ENCODE data around the gene MARVELD3.
"Not testable (repeated sequence)": the region's sequence is repeated elsewhere in the genome, so short reads cannot be mapped to it uniquely, and the experiment has no call there.

MARVELD3 gene

DNA sequence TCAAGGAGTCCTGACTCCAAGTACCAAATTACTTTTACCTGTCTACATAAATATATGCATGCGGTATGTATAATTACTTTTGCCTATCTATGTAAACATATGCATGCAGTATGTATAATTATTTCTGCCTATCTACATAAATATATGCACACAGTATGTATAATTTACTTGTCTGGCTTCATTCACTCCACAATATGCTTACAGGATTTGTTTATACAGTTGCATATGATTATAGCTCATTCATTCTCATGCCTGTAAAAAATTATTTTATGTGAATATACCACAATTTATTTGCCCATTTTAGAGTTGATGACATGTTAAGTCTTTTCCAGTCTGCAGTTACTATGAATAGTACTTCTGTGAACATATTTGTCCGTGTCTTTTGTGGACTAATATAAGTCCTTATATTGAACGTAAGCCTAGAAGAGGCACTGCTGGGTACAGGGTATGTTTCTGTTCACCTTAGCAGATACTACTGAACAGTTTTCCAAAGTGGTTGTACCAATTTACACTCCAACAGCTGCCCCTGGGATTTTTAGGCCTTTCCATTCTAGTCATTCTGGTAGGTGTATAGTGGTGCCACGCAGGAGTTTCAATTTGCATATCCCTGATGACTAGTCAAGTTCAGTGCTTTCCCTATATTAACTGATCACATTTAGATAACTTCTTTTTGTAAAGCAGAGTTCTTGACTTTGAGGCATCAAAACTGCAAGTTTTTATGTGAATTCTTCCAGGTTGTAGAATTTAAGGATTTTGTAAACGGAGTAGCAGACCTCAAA, 47.0 kb downstream of the MARVELD3 start:
- no peak for DNase-seq

GRCh38 chr16:71673582-71673973, 47.6 kb downstream of the MARVELD3 start:
- no peak for DNase-seq

GRCh38 chr16:71674229-71674628, 48.2 kb downstream of the MARVELD3 start:
- no peak for DNase-seq

DNA sequence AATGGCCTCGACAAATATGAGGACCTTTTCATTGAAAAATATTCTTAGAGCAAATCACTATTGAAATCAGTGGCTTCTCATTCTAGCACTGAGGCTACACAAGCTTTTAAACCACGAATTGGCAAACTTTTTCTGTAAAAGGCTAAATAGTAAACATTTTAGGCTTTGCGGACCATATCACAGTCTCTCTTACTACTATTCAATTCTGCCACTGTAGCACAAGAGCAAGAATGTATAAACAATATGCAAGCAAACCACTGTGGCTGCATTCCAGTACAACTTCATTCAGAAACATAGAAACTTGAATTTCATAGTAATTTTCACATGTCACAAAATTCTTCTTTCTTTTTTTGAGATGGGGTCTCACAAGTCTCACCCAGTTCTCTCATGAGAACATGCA, 49.4 kb downstream of the MARVELD3 start:
- no peak for DNase-seq

DNA sequence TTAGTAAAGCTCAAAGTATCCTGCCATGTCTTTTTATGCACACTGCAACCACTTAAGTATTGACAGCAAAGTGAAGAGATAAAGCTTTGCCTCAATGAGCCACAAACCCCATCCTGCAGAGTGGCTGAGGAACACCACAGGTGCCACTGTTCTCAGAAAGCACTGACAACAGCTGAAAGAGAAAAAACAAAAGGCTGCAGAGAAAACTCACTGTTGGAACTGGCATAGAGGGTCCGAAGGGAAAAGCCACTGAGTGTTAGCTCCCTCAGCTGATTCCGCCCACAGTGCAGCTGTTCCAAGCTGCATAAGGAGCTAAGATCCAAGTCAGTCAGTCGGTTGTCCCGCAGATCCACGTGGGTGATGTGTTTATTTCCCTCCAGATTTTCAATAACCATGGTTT, 50.3 kb downstream of the MARVELD3 start:
- DNase-seq: no peak

- DNase-seq: no peak
Measured at GRCh38 chr16:71681360-71681759, 55.4 kb downstream of the MARVELD3 start.

DNA sequence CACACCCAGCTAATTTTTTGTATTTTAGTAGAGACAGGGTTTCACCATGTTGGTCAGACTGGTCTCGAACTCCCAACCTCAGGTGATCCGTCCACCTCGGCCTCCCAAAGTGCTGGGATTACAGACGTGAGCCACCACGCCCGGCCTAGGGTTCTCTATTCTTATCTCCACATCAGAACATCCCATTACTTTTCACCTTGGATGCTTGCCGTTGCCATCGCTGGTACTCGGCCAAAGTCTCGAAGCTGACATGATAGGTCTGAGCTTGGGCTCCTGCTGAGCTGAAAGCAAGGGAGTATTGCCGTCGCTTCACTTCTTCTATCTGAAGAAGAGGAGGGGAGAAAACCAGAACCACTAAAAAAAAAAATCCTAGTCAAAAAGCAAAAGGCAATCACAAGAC, 58.3 kb downstream of the MARVELD3 start:
- not testable (repeated sequence) for DNase-seq

Measured in DMS153 (cell line).